GM18520 (cell line): Measurements from ENCODE around the gene C3orf18.

Experiments used
- ATAC-seq: cut with Tn5 transposase; IDR thresholded peaks from one replicate; pipeline ENCODE4 v1.9.1; 2021; ENCODE audit not compliant: unreplicated experiment

C3orf18 gene

DNA sequence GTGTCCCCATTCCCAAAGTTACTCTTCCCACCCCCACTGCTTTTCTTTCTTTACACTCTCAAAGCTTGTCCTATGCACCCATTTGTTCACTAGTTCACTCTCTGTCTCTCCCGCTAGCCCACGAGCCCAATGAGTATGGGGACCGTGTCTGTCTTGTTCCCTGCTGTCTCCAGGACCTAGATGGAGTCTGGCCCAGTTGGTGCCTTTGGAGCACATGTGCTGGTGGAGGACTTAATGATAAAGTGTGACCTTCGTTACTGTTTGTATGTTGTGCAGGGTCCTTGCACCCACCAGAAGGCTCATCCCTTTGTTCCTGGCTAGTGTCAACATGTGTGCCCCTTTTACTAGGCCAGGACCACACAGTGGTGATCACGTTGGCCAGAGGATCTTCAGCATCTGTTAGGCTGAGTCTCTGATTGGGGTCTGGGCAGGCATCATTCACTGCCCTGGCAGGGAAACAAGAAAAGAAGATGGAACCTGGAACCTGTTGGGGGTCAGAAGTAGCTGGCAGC, 36.6 kb upstream of the C3orf18 start:
- ATAC-seq = no peak

DNA sequence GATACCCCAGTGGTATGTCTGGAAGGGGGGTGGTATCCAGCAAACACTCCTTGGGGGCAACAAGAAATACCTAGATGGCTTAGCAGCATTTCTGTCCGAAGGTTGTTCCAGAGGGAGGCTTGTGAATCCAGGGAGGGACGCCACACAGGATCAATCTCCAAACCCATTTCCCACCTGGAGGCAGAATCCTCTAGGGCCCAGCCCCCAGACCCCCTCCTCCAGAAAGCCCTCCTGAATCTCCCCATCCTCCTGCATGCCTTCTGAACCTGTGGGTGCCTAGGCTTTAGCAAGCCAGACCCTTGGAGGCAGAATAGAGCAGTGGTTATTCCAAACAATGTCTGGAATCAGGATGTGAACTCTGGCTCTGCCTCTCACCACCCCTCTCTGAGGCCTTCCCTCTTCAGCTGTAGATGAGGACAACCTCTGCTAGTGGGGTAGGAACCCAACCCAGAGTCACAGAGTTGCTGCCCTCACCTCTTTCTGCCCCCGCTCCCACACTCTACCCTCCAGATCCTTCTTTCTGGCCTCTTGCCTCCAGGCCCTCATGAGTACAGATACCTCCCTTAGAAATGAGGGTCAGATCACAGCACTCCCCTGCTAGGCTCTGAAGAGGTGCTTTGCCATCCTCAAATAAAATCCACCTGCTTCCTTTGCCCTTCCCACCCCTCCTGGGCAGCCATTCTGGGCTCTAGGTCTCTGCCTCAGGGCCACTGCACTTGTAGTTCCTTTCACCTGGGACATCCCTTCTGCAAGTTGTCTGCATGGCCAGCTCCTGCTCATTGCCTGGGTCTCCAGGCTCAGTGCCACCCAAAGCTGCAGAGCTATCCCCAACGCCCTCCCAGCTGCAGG, 35.9 kb upstream of the C3orf18 start:
- ATAC-seq = no peak

- no peak for ATAC-seq
Measured at GRCh38 chr3:50602595-50603191, 35.1 kb upstream of the C3orf18 start.

- peak; percentile 65 for ATAC-seq
Measured at GRCh38 chr3:50600841-50601591, 33.5 kb upstream of the C3orf18 start.

GRCh38 chr3:50600141-50600753, 32.7 kb upstream of the C3orf18 start:
- ATAC-seq = no peak

DNA sequence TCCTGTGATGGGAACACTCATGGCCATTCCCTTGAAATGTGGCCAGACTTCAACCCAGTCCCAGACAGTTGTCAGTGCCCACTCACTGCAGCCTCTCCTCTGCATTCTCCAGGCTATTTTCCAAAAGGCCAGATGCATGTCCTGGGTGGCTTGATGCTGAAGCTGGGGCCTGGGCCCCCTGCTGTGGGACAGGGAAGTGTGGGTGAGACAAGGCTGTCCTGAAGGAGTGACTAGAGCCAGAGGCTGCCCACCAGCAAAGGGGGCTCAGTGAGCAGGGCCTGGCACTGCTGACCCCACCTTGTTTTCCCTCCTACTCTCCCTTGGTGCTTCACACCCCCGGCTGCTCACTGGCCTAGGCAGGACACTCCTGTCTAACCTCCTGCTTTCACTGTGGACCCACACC, 32.2 kb upstream of the C3orf18 start:
- ATAC-seq = no peak

DNA sequence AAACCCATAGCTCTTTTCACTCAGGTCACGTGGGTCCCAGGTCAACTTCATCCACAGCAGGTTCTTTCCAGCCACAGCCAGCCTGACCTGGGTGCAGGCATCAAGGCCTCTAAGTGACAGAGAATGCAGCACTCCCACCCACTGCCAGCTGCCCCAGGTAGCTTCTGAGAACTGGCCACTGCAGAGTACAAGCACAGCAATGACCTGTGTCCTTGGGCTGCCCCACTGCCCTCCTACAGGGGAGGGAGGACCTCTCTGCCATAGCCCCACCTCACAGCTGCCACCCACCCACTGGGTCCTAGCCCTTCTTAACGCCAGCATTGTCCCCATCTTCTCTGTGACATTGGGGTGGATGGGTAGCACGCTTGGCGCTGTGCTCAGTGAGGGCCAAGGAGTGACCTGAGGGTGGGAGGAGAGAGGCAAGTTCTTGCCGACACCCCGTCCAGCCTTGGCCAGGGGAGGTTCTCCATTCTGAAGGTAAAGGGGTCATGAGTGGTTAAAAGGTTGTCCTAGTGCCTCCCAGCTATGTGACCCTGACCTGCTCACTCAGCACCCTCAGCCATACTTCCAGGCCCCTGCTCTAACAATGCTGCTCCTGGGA, 31.7 kb upstream of the C3orf18 start:
- no peak for ATAC-seq

DNA sequence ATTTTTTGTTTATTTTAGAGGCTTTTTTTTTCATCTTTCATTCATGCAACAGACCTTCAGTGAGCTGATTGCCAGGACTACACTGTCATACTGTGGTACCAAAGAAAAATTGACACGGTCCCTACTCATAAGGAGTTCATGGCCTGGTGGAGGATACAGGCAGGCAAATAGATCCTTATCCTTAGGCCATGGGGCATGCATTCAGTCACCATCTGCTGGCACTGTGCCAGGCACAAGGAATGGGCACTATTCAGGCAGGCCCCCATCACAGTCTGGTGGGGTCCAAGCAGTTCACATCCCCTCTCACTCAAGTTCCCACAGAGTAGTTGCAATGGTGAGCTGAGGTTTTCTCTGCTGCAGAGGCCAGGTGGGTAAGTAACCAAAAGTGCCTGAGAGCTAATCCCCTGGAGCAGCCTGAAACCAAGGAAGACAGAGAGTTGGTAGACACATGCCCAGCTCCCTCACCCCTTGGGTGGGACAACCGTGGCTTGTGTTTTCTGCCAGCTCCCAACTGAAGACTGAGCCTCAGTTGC, 26.8 kb upstream of the C3orf18 start:
- ATAC-seq = no peak

- ATAC-seq = no peak
Measured at GRCh38 chr3:50592568-50592967, 25.0 kb upstream of the C3orf18 start.

GRCh38 chr3:50591196-50591741, 23.7 kb upstream of the C3orf18 start:
- ATAC-seq = no peak

DNA sequence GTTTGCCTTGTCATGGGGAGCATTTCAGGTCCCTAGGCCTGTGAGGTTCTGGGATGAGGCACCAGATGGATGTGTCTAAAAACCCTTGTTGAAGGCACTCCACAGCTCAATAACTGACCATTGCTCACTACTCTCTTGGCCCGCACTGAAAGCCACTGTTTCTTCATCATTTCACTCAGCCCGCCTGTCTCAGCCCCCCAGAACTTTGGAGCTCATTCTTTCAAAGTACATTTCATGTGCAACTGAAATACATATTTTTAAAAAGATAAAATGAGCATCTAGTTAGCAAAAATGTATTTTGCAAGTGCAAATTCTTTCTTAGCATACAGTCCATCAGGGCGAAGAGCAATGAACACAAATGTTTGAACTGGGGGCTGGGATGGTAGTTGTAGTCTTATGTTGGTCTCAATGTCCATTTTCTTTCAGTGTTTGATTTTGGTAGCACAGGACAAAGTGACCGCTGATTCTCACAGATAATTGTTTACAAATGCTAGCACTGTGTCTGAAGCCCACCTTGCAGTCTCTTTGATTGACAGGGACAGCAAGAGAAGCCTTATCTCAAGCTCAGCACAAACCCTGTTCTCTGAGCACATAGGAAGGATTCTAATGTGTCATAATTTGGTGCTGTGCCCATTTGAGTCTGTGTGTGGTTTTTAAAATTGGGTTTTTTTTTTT, 21.3 kb upstream of the C3orf18 start:
- no peak for ATAC-seq

DNA sequence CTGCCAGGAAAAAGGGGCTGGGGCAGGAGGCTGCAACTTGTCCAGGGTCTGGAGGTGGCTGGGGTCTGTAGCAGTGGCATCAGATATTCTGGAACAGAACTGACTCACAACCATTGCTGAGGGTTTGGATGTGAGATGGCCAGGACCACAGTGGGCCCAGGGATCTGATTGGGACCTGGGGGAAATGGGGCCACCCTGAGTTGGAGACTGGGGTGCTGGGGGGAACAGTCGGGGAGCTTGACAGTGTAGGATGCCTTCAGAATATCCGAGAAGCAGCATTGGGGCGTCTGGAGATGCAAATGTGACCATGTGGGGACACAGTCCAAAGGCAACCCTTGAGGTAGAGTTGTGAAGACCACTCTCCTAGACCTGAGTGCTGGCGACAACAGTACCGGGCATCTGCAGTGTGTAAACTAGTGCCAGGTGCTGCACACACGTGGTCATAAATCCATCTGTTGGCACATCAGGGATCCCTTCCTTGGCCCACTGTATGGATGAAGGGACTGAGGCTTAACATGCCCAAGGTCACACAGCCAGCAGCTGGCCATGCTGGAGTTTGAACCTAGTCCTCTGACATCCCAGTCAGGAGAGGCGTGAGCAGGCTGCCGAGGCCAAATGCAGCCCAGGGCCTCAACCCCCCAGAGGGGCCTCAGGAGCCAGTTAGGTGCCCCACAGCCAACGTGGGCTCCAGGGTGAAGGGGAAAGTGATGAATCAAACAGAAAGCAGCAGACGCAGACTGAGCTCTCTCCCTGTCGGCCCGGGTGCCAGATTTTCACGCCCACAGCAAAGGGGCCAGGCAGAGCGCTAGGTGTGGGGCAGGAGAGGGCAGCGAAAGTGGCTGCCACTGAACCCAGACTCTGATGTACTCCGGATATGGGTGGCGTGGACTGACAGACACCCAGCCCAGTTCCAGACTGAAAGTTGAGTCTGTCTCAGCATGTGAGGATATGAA, 20.5 kb upstream of the C3orf18 start:
- ATAC-seq = no peak

DNA sequence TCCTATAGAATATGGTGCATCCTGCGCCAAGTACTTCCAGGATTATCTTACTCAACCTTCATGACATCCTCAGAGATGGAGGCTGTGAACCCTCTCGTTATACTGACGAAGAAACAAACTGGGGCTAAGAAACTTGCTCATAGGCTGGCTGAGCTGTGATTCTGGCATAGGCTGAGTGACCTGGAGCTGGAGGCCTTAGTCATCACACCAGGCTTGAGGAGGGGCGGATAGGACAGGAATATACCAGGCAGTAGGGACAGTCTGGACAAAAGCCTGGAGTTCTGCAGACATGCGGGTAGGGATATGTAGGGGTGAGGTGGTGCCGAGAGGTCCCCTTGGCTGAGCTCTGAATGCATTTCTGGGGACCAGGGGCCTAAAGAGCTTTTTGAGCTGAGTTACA, 19.8 kb upstream of the C3orf18 start:
- no peak for ATAC-seq

DNA sequence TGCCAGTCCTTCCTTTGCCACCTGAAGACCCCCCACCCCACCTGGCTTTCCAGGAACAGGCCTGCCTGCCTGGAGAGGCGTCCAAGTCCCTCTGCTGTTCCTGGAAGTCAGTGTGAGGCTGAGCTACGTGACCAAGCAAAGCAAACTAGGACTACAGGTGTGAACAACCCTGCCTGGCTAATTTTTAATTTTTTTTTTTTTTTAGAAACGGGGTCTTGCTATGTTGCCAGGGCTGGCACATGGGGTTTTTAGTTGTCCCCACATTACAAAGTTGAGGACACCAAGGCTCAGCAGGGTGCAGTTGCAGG, 19.2 kb upstream of the C3orf18 start:
- ATAC-seq = no peak

- no peak for ATAC-seq
Measured at GRCh38 chr3:50585919-50586762, 18.6 kb upstream of the C3orf18 start.

GRCh38 chr3:50584391-50584790, 16.8 kb upstream of the C3orf18 start:
- no peak for ATAC-seq

GRCh38 chr3:50583897-50584296, 16.4 kb upstream of the C3orf18 start:
- ATAC-seq = no peak

- ATAC-seq = no peak
Measured at GRCh38 chr3:50582083-50582482, 14.5 kb upstream of the C3orf18 start.
